Measurements from ENCODE around the gene ENPP1. TPM values are rescaled to one million over a fixed set of nuclear protein-coding genes. Genes with fewer than 3 reads are reported as not detected.

ENPP1 gene
- total and polyA plus RNA-seq, 2 of the 4 experiments (the other 2 are of a cell fraction): 10.9 to 38.9 TPM

GRCh38 chr6:131885237-131885636 is 77.4 kb downstream of the ENPP1 start:
- Histone ChIP-seq H3K9ac (ENCODE audit: low read depth, low read length) (no peak overlapping the region), H2BK120ac (ENCODE audit: low read depth, low read length) (no peak overlapping the region), H2BK15ac (ENCODE audit: low read depth, low read length) (no peak overlapping the region), H4K5ac (ENCODE audit: low read depth, low read length) (no peak overlapping the region), H3K56ac (ENCODE audit: extremely low read depth, insufficient read depth, low read length) (no peak overlapping the region), H3K23ac (ENCODE audit: low read depth, low read length) (no peak overlapping the region), H2AFZ (replicated peaks; ENCODE audit: low read length, poor library complexity) (no peak overlapping the region), H2AK5ac (ENCODE audit: low read depth, low read length) (no peak overlapping the region), H3K4me1 (ENCODE audit: control insufficient read depth, insufficient read depth, low read length) (no peaks in the 10 kb centered on the region), H3K36me3 (ENCODE audit: control insufficient read depth, insufficient read depth, low read length) (no peaks in the 10 kb centered on the region), H3K27me3 (ENCODE audit: control insufficient read depth, insufficient read depth, low read length) (no peaks in the 10 kb centered on the region), H3K4ac (ENCODE audit: low read depth, low read length) (no peak overlapping the region), H4K8ac (ENCODE audit: low read depth in 2 of 2, low read length in 2 of 2) (no peak overlapping the region), H4K91ac (ENCODE audit: insufficient read depth, low read depth, low read length) (no peak overlapping the region), H2AK9ac (replicated peaks; ENCODE audit: low read depth, low read length, poor library complexity) (no peak overlapping the region), H2BK20ac (ENCODE audit: low read depth, low read length) (no peak overlapping the region), H3K9me3 (ENCODE audit: control insufficient read depth, insufficient read depth, low read length) (no peaks in the 10 kb centered on the region), H3K18ac (ENCODE audit: low read depth, low read length) (no peak overlapping the region), H2BK5ac (ENCODE audit: low read depth, low read length, poor library complexity, severe bottlenecking) (no peak overlapping the region), H3K9me1 (ENCODE audit: insufficient read depth, low read length) (no peaks in the 10 kb centered on the region), H3K4me3 (ENCODE audit: insufficient read depth, low read depth, low read length) (no peak overlapping the region), H3K14ac (replicated peaks; ENCODE audit: low read depth, low read length) (no peak overlapping the region), H3K4me2 (ENCODE audit: low read depth, low read length) (no peak overlapping the region), H4K20me1 (ENCODE audit: insufficient read depth, low read length) (no peaks in the 10 kb centered on the region), H3K79me1 (ENCODE audit: low read depth in 1 of 2, low read length in 2 of 2) (no peaks in the 10 kb centered on the region), H3K27ac (ENCODE audit: insufficient read depth, low read length) (no peak overlapping the region)
- dilution Hi-C loops (cut with HindIII; ENCODE audit: low sequenced_read_pairs, unreplicated experiment) (no loop called here), in situ Hi-C loops (cut with MboI; ENCODE audit: low sequenced_read_pairs) (no loop called here), intact Hi-C loops (cut with micrococcal nuclease) (no loop called here)
- TF ChIP-seq ELK1 (IDR thresholded peaks at IDR 0.05; ENCODE audit: borderline replicate concordance, low read depth, low read length) (no peak), SMC3 (IDR thresholded peaks at IDR 0.05; ENCODE audit: low read depth, low read length) (no peak), RCOR1 (IDR thresholded peaks at IDR 0.05; ENCODE audit: insufficient replicate concordance, low read length) (no peak)
- no CpG with 5 or more reads among the region's 1 CpG for WGBS, 2 experiments (ENCODE audit: extremely low coverage in 2 of 2, insufficient read length in 1 of 2)
- ChIA-PET POLR2A (ENCODE audit: unreplicated experiment) (no interaction called here), CTCF (no interaction called here)
- ATAC-seq (ENCODE audit: low read depth) (no peak), DNase-seq (no peak)
- BruUV-seq (replicated peaks): no TSS peak

Measured in IMR-90 (cell line).